ENCODE measurements around the gene HPSE2. TPM values are rescaled to one million over a fixed set of nuclear protein-coding genes. Genes with fewer than 3 reads are reported as not detected.
"Not testable (repeated sequence)": the region's sequence is repeated elsewhere in the genome, so short reads cannot be mapped to it uniquely, and the experiment has no call there.

The HPSE2 gene
- total RNA-seq (0.05 TPM), polyA plus RNA-seq (0.14 TPM)
- long read RNA-seq, donor 1 = 0 reads
- long read RNA-seq, donor 2 = 0 reads
- long read RNA-seq, donor 3 = 0 reads
- long read RNA-seq, donor 4 = 0 reads
- long read RNA-seq, donor 5 = 0 reads
- long read RNA-seq, donor 6 = 0 reads
- long read RNA-seq, donor 7 = 0 reads
- long read RNA-seq, donor 8 = 0 reads
- long read RNA-seq, donor 9 = 0 reads
- long read RNA-seq, donor 10 = 0 reads

DNA sequence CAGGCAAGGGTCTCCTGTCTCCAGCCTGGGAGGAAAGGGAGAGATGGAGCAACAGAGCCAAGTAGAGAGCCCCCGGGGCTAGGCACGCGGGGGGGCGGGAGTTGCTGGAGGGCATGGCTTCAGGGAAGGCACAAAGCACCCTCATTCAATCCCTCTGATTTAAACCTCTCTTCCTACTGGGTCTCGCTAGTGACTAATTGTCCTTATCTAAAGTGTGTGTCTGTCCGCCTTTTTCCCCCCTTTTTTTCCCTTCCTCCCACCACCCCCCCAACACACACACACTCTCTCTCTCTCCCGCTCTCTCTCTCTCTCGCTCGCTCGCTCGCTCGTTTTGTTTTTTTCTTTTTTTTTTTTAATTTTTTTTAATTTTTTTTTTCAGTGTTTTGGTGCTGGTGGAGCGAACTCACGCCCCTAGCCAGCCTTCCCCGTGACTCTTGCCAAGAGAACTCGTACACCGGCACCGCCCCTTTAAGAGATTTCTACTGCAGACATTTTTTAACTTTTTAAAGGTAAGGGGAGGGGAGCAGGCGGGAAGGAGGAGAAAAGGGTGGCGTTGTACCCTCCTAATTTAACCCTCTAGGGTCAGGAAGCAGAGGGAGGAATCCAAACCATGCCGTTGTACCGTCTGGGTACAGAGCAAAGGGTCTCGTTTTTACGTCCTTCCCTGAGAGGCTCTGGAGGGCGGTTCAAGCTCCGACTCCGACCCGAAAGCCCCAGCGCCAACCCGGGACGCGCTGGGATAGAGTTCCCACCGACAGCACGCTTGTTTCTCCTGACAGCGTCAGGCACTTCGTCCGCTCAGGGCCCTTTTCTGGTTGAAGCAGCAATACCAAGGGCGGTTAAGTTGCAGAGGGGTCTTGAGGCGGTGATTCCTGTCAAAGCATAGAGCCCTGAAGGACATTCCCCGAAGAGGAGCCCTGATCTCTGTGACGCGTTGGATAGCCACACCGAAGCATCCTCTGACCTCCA, at the start of gene HPSE2:
TSS of gene HPSE2 (minus strand) at position 195 of the 969 bp plus-strand sequence.
- H3K4me1 ChIP-seq (ENCODE audit: control insufficient read depth in 2 of 2, insufficient read depth in 2 of 2, low read length in 2 of 2) = peaks cover 0 to 6% of the 10 kb centered on the region in 2 donors
- no peaks in the 10 kb centered on the region for H3K36me3 ChIP-seq (ENCODE audit: control insufficient read depth in 2 of 2, insufficient read depth in 2 of 2, low read length in 1 of 2)
- WGBS = 8% methylated on average over 43 of the region's 43 CpGs
- H3K4me3 ChIP-seq (ENCODE audit: low read length in 2 of 2) = no peak within 1 kb of the TSS
- H3K27me3 ChIP-seq (ENCODE audit: control insufficient read depth in 2 of 2, insufficient read depth in 1 of 2, low read length in 1 of 2) = peaks cover 60 to 72% of the 10 kb centered on the region in 2 donors
- H3K27ac ChIP-seq (ENCODE audit: low read depth in 1 of 2, low read length in 1 of 2) = no peak within 1 kb of the TSS
- DNase-seq (ENCODE audit: low read depth in 6 of 9, low spot score in 9 of 9) = no peak
- no peaks in the 10 kb centered on the region for H3K9me3 ChIP-seq (ENCODE audit: control insufficient read depth in 2 of 2, insufficient read depth in 1 of 2, low read length in 1 of 2)

DNA sequence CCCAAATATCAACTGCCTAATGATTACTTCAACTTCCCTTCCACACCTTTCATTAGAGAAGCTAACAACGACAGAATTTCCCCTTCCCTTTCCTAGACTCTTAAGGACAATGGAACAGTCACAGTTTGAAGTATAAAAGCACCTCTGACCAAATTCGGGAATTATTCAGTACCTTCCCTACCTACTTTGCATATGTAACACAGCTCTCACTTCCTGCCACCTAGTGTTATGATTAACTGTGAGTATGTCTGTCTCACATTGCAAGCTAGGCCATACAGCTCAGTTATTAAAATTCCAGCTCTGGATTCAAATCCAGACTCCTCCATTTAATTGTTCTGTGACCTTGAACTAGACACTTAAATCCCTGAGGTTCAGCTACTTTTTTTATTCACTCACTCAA, 44.8 kb upstream of the HPSE2 start:
- H3K36me3 ChIP-seq (ENCODE audit: control insufficient read depth in 2 of 2, insufficient read depth in 2 of 2, low read length in 1 of 2) = no peaks in the 10 kb centered on the region
- no peak overlapping the region for H3K4me3 ChIP-seq (ENCODE audit: low read length in 2 of 2)
- no peak overlapping the region for H3K27ac ChIP-seq (ENCODE audit: low read depth in 1 of 2, low read length in 1 of 2)
- H3K9me3 ChIP-seq (ENCODE audit: control insufficient read depth in 2 of 2, insufficient read depth in 1 of 2, low read length in 1 of 2) = no peaks in the 10 kb centered on the region
- WGBS = 47% methylated on average over 2 of the region's 2 CpGs
- H3K27me3 ChIP-seq (ENCODE audit: control insufficient read depth in 2 of 2, insufficient read depth in 1 of 2, low read length in 1 of 2) = no peaks in the 10 kb centered on the region
- no peak for DNase-seq (ENCODE audit: low read depth in 6 of 9, low spot score in 9 of 9)
- no peaks in the 10 kb centered on the region for H3K4me1 ChIP-seq (ENCODE audit: control insufficient read depth in 2 of 2, insufficient read depth in 2 of 2, low read length in 2 of 2)

DNA sequence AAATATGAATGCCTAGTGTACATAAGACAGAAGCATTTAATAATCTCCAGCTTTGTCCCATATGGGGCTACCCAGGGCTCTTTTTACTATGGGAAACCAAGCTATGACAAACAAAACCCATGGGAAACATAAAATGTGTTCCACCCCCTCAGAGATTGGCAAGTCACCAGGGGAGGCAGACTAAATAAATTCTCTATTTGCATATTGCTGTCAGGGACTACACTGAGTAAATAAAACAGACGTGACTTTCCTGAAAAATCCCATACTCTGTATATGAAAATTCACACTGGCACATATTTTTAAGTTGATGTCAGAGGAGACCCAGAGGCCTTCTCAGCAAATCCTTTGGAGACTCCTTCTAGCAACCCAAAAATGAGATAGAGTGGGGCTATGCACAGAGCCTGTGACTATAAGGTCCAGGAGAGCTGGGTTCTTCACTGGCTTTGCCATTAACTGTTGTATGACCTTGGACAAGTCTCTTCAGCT, 44.0 kb upstream of the HPSE2 start:
- Histone ChIP-seq H3K27ac (ENCODE audit: low read depth in 1 of 2, low read length in 1 of 2) (no peak overlapping the region), H3K36me3 (ENCODE audit: control insufficient read depth in 2 of 2, insufficient read depth in 2 of 2, low read length in 1 of 2) (no peaks in the 10 kb centered on the region), H3K4me1 (ENCODE audit: control insufficient read depth in 2 of 2, insufficient read depth in 2 of 2, low read length in 2 of 2) (no peaks in the 10 kb centered on the region), H3K4me3 (ENCODE audit: low read length in 2 of 2) (no peak overlapping the region), H3K9me3 (ENCODE audit: control insufficient read depth in 2 of 2, insufficient read depth in 1 of 2, low read length in 1 of 2) (no peaks in the 10 kb centered on the region), H3K27me3 (ENCODE audit: control insufficient read depth in 2 of 2, insufficient read depth in 1 of 2, low read length in 1 of 2) (no peaks in the 10 kb centered on the region)
- 86% methylated on average over 1 of the region's 1 CpG for WGBS
- no peak for DNase-seq (ENCODE audit: low read depth in 6 of 9, low spot score in 9 of 9)

DNA sequence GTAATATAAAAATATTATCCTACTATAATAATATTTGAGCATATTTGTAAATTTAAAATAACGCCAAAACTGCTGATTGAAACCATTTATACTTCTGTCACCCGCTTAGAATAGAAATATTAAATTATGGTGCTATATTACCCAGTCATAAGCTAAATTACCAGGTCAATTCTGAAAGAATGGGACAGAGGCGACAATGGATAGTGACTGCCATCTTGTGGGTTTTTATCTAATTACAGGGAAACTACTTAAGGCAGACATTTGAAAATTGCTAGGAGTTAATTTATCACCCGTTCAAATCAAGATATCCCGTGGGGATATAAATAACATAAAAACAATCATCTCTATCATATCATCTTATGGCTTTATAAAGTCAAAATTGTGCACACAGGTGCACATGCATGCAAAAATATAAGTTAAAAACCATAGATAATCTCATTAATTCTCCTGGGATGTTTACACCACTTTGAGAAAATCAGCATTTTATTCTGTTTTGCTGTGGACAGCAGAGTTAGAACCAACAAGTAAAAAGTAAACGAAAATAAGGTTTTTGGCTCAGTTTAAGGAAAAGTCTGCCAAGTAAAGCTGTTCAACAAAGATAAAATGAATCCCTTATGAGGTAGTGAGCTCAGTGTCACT, 41.3 kb upstream of the HPSE2 start:
- Histone ChIP-seq H3K9me3 (ENCODE audit: control insufficient read depth in 2 of 2, insufficient read depth in 1 of 2, low read length in 1 of 2) (no peaks in the 10 kb centered on the region), H3K27ac (ENCODE audit: low read depth in 1 of 2, low read length in 1 of 2) (no peak overlapping the region), H3K27me3 (ENCODE audit: control insufficient read depth in 2 of 2, insufficient read depth in 1 of 2, low read length in 1 of 2) (no peaks in the 10 kb centered on the region), H3K4me1 (ENCODE audit: control insufficient read depth in 2 of 2, insufficient read depth in 2 of 2, low read length in 2 of 2) (no peaks in the 10 kb centered on the region), H3K4me3 (ENCODE audit: low read length in 2 of 2) (no peak overlapping the region), H3K36me3 (ENCODE audit: control insufficient read depth in 2 of 2, insufficient read depth in 2 of 2, low read length in 1 of 2) (no peaks in the 10 kb centered on the region)
- peak in 1 of 9 donors; percentile 2 for DNase-seq (ENCODE audit: low read depth in 6 of 9, low spot score in 9 of 9)
- WGBS = 30% methylated on average over 6 of the region's 6 CpGs

DNA sequence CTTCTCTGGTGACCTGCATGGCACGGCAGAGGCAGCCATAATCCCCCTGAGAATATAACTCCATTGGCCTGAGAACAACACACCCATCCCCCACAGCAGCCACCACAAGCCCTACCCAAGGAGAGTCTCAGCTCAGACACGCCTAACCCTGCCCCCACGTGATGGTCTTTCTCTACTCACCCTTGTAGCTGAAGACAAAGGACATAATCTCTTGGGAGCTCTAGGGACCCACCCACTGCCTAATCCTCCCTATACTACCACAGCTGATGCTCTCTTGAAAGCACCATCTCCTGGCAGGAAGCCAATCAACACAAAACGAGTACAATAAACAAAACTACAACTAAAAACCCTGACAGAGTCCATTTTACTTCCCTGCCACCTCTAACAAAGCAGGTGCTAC, 30.7 kb upstream of the HPSE2 start:
- Histone ChIP-seq H3K27me3 (ENCODE audit: control insufficient read depth in 2 of 2, insufficient read depth in 1 of 2, low read length in 1 of 2) (no peaks in the 10 kb centered on the region), H3K9me3 (ENCODE audit: control insufficient read depth in 2 of 2, insufficient read depth in 1 of 2, low read length in 1 of 2) (no peaks in the 10 kb centered on the region), H3K4me1 (ENCODE audit: control insufficient read depth in 2 of 2, insufficient read depth in 2 of 2, low read length in 2 of 2) (no peaks in the 10 kb centered on the region), H3K27ac (ENCODE audit: low read depth in 1 of 2, low read length in 1 of 2) (no peak overlapping the region), H3K4me3 (ENCODE audit: low read length in 2 of 2) (no peak overlapping the region), H3K36me3 (ENCODE audit: control insufficient read depth in 2 of 2, insufficient read depth in 2 of 2, low read length in 1 of 2) (no peaks in the 10 kb centered on the region)
- 59% methylated on average over 4 of the region's 4 CpGs for WGBS
- DNase-seq (ENCODE audit: low read depth in 6 of 9, low spot score in 9 of 9) = no peak

DNA sequence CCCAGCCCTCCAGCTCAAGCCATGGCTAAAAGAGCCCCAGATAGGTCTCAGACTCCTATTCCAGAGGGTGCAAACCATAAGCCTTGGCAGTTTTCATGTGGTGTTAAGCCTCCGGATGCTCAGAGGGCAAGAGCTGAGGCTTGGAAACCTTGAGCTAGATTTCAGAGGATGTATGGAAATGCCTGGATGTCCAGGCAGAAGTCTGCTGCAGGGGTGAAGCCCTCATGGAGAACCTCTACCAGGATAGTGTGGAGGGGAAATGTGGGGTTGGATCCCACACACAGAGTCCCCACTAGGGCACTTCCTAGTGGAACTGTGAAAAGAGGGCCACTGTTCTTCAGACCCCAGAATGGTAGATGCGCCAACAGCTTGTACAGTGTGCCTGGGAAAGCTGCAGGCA, 13.2 kb upstream of the HPSE2 start:
- 94% methylated on average over 2 of the region's 2 CpGs for WGBS

DNA sequence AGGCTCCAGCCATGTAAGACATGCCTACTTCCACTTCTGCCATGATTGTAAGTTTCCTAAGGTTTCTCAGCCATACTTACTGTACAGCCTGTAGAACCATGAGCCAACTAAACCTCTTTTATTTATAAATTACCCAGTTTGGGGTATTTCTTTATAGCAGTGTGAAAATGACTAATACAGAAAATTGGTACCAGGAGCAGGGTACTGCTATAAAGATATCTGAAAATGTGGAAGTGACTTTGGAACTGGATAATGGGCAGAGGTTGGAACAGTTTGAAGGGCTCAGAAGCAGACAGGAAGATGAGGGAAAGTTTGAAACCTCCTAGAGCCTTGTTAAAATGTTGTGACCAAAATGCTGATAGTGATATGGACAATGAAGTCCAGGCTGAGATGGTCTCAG, 12.2 kb upstream of the HPSE2 start:
- H3K4me1 ChIP-seq (ENCODE audit: control insufficient read depth in 2 of 2, insufficient read depth in 2 of 2, low read length in 2 of 2); H3K36me3 ChIP-seq (ENCODE audit: control insufficient read depth in 2 of 2, insufficient read depth in 2 of 2, low read length in 1 of 2); H3K27me3 ChIP-seq (ENCODE audit: control insufficient read depth in 2 of 2, insufficient read depth in 1 of 2, low read length in 1 of 2); H3K9me3 ChIP-seq (ENCODE audit: control insufficient read depth in 2 of 2, insufficient read depth in 1 of 2, low read length in 1 of 2); H3K27ac ChIP-seq (ENCODE audit: low read depth in 1 of 2, low read length in 1 of 2); DNase-seq (ENCODE audit: low read depth in 6 of 9, low spot score in 9 of 9); H3K4me3 ChIP-seq (ENCODE audit: low read length in 2 of 2): not testable (repeated sequence)

More for the DNA sequence above, 13.2 kb upstream of the HPSE2 start:
- H3K27me3 ChIP-seq (ENCODE audit: control insufficient read depth in 2 of 2, insufficient read depth in 1 of 2, low read length in 1 of 2) = no peaks in the 10 kb centered on the region
- DNase-seq (ENCODE audit: low read depth in 6 of 9, low spot score in 9 of 9) = no peak
- no peak overlapping the region for H3K4me3 ChIP-seq (ENCODE audit: low read length in 2 of 2)
- H3K4me1 ChIP-seq (ENCODE audit: control insufficient read depth in 2 of 2, insufficient read depth in 2 of 2, low read length in 2 of 2) = no peaks in the 10 kb centered on the region
- no peak overlapping the region for H3K27ac ChIP-seq (ENCODE audit: low read depth in 1 of 2, low read length in 1 of 2)
- H3K36me3 ChIP-seq (ENCODE audit: control insufficient read depth in 2 of 2, insufficient read depth in 2 of 2, low read length in 1 of 2) = no peaks in the 10 kb centered on the region
- peaks cover 0 to 10% of the 10 kb centered on the region in 2 donors for H3K9me3 ChIP-seq (ENCODE audit: control insufficient read depth in 2 of 2, insufficient read depth in 1 of 2, low read length in 1 of 2)

DNA sequence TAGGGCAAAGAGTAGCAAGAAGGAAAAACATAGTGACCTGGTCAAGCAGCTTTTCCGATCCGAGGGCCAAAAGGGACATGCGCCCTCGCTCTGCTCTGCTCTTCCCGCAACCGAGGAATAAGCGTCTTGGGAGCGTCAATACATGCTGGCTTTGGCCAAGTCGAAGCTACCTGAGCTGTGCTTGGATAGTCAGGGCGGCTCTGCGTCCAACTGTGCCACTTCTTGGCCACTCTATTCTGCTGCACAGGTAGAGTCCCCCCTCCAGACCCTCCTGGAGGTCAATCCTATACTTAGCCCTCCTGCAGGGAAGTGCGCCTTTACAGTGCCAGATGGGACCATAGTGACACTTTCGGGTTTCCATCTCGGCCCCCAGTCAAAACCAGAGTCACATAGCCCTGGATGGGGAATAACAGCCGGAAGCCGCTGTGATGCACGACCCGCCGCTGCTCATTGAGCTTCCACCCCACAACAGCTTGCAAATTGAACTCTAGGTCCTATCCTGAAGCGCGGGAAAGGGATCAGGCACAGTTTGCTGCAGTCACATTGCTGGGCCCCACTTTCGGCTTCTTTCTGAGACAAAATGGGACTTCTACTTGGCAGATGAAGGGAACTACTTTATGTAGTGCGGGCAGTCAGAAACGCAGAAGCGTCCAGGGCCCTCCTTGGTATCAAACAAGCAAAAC, 1.1 kb upstream of the HPSE2 start:
- Histone ChIP-seq H3K27me3 (ENCODE audit: control insufficient read depth in 2 of 2, insufficient read depth in 1 of 2, low read length in 1 of 2) (peaks cover 54 to 63% of the 10 kb centered on the region in 2 donors), H3K4me3 (ENCODE audit: low read length in 2 of 2) (no peak overlapping the region), H3K27ac (ENCODE audit: low read depth in 1 of 2, low read length in 1 of 2) (no peak overlapping the region), H3K9me3 (ENCODE audit: control insufficient read depth in 2 of 2, insufficient read depth in 1 of 2, low read length in 1 of 2) (no peaks in the 10 kb centered on the region), H3K36me3 (ENCODE audit: control insufficient read depth in 2 of 2, insufficient read depth in 2 of 2, low read length in 1 of 2) (no peaks in the 10 kb centered on the region), H3K4me1 (ENCODE audit: control insufficient read depth in 2 of 2, insufficient read depth in 2 of 2, low read length in 2 of 2) (peaks cover 0 to 6% of the 10 kb centered on the region in 2 donors)
- 15% methylated on average over 25 of the region's 25 CpGs for WGBS
- no peak for DNase-seq (ENCODE audit: low read depth in 6 of 9, low spot score in 9 of 9)
